GM19025 (cell line): Measurements from ENCODE around the gene BTG1.

Experiments
- ATAC-seq: cut with Tn5 transposase; IDR thresholded peaks from one replicate; pipeline ENCODE4 v1.9.1; 2021; ENCODE audit warnings: mild to moderate bottlenecking, low read depth, moderate library complexity; ENCODE audit not compliant: unreplicated experiment

BTG1 gene

DNA sequence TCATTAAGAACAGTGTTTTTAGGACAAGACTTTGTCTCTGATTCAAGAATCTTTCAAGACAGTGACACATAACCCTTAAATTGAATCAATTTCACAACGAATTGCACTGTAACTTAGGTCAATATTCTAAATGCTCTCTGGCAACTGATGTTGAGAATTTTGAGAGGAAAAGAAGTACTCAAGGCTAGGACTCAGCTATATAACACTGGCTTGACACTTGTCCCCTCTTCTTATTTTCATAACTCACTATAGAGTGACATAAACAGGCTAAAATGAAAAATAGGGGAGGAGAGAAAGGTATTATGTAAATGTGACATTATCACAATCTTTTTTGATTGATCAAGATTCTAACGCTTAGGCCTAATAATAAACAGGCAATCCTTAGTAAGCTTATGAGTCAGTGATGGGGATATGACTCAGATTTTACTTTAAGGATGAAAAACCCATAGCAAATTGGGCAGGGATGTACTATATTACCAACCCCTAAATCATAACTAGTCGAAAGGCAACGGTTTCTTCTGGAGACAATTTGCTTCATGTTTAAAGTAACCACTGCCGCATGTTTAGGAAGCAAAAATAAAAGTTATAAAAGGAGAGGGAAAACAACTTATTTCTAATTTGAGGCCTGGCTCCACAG is 10.9 kb downstream of the BTG1 start:
- ATAC-seq, result no peak

DNA sequence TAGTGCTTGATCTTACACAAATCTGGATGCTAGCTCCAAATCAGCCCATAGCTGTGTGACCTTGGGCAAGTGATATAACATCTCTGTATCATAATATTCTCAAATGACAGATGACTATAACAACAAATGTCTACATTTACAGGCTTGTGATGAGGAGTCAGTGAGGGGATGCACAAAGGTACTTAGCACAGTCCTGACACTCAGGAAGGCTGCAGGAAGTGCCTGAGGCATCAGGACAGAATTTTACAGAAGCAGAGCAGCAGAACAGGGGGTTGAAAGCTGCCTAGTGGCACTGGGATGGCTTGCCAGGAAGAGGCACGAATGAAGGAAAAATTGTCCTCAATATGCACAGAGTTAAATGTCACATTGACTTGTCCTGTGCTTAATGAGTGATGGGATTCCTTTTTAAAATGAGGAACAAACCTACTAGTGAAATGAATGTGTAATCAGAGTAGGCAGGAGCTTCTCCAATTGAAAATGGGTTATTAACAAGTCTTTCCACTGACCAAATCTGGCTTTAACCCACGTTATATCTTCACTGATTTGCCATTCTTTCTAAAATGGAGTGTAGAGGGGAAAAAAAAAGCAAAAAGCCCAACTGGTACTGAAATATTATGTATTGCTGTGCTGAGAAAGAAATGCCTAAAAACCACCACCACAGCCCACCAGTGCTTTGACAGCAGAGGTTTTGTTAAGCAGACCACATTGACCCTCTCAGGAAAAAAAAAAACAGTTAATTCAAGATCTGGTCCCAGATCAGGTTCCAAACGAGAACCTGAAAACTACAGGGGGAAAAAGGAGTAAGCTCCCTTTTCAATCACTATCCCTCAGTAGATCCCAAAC is 11.6 kb downstream of the BTG1 start:
- no peak for ATAC-seq

GRCh38 chr12:92133171-92133570 is 12.5 kb downstream of the BTG1 start:
- no peak for ATAC-seq

DNA sequence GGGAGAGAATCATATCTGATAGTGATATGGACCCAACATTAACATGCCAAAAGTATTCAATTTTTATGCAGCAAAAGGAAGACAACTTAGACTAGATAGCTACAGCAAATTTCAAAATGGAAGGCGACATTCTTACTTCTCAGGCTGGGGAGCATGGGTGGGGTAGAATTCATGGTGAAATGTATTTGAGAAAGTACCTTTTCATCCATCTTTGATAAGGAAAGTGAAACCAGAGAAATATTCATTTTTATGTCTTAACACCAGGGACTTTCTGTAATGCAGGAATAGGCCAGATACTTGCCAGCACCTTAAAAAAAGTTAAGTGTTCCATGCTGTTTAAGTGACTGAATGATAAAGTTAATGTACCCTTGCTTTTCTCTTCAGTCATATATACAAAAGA is 13.4 kb downstream of the BTG1 start:
- no peak for ATAC-seq

GRCh38 chr12:92130999-92131398 is 14.6 kb downstream of the BTG1 start:
- no peak for ATAC-seq

DNA sequence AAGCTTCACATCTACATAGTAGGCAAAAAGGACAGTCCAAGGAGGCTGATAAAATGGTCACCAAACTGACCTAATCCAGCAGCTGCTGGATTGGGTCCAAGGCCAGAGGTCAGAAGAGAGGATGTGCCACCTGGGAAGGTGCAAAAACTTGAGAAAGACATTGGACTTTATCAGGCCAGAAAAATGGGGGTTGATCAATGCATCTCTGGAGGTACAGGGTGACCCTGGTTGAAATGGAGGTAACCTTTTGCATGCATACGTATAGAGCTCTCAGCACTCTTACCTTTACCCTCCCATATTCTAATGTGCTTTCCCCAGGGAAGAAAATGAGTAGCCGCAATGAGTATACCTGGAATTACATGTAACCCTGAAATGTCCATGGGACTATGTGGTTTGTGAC is 16.0 kb downstream of the BTG1 start:
- no peak for ATAC-seq

- ATAC-seq, result no peak
Measured at GRCh38 chr12:92128612-92129011, 17.0 kb downstream of the BTG1 start.

GRCh38 chr12:92124689-92125029 is 21.0 kb downstream of the BTG1 start:
- ATAC-seq, result no peak

DNA sequence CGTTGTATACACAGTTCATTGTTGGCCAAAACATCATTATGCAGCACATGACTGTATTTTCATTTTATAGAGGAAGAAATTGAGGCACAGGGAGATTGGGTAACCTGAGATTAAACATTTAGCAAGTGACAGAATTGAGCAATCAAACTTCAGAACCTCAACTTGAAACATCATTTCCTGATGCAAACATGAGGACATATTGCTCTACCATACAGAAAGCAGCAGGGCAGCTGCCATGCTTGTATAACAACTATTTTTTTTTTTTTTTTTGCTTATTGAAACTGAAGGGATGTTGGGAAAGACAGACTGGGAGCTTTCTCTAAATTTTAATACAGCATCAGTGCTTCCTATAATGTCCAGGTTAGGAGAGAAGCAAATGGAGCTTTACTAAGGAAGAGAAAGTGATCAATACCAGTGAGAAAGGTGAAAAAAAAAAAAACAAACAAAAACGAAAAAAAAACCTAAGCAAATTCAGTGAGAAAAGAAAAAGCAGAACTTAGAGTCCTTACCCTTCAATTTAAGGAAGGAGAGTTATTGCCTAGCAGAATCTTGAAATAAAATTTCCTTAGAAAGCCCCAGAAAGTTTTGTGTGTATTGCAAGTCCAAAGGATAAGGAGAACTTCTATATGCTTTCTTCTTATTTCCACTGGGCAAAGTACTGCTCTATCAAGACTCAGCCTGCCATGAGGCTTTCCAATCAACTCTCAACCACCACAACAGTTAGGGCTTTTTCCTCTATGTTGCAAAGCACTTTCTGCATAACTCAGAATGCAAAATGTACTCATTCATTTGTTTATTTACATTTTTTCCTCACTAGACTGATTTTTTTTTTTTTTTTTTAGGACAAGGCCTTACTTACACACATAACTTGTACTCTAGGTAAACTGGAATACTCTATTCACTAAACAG is 21.6 kb downstream of the BTG1 start:
- ATAC-seq, result no peak

DNA sequence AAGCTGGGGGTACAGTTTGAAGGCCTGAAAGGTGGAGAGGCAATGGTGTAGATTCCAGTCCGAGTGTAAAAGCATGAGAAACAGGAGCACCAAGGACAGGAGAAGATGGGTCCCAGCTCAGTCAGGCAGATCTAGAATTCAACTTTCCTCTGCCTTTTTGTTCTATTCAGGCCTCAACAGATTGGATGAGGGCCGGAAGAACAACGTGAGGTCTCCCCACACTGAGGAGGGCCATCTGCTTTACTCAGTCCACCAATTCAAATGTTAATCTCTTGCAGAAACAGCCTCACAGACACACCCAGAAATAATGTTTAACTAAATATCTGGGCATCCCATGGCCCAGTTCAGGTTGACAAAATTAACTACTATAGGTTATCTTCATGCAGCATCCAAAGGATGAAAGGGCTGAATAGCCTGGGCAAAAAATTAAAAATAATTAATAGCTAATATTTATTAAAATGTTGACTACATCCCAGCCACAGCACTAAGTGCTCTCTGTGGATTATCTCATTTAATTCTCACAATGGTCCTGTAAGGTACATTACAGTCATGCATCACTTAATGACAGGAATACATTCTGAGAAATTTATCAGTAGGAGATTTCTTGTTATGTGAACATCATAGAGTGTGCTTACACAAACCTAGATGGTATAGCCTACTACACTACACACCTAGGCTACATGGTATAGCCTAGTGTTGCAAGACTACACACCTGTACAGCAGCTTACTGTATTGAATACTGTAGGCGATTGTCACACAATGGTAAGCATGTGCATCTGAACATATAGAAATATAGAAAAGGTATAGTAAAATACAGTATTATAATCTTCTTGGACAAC is 22.5 kb downstream of the BTG1 start:
- no peak for ATAC-seq

GRCh38 chr12:92121826-92122225 is 23.8 kb downstream of the BTG1 start:
- ATAC-seq, result no peak

- ATAC-seq, result no peak
Measured at GRCh38 chr12:92118826-92119536, 26.7 kb downstream of the BTG1 start.

- ATAC-seq, result no peak
Measured at GRCh38 chr12:92114834-92115233, 30.8 kb downstream of the BTG1 start.

DNA sequence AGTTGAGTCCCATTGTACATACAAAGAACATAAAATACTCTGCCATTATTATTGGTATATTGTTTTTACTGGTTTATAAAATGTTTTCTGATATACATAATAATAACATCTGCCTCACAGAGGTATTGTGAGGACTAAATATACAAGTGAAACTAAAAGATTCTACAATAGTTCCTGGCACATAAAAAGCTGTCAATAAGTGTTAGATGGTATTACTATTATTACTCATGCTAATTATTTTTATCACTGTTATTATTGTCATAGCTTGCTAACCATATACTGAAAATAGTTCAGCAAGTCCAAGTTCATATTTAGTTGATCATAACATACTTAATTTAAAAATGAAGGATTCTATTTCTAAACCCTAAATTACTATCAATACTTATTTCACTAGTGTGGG is 34.4 kb downstream of the BTG1 start:
- ATAC-seq, result no peak

GRCh38 chr12:92110083-92110640 is 35.5 kb downstream of the BTG1 start:
- ATAC-seq, result no peak

- no peak for ATAC-seq
Measured at GRCh38 chr12:92109613-92110012, 36.0 kb downstream of the BTG1 start.

GRCh38 chr12:92108651-92109050 is 37.0 kb downstream of the BTG1 start:
- no peak for ATAC-seq

DNA sequence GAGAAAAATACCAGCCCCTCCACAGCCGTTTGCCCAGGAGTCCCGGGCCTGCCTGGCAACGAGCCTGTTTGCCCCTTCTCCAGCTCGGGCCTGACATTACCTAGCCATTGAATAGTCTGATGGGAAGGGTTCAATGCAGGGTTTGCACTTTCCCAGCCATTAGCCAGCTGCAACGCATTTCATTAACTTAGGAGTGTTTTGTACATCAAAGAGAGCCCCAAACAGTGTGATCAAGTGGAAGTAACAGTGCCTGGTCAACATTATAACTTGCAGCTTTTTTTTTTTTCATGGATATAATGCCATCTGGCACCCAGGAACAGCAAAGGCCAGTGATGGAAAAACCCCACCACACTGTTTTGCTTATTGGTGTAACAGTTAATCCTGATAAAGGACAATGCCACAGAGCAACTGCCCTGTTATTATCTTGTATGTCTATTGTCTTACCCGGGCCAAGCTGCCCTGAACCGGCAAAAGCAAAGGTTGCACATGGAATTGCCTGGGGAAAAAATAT is 38.0 kb downstream of the BTG1 start:
- ATAC-seq, result no peak

- ATAC-seq, result no peak
Measured at GRCh38 chr12:92107094-92107493, 38.6 kb downstream of the BTG1 start.
